Thoracic aorta (tissue), 2 donors: Measurements from ENCODE around the gene HK3. TPM values are rescaled to one million over a fixed set of nuclear protein-coding genes. Genes with fewer than 3 reads are reported as not detected.

Source experiments
- ATAC-seq: fragments of 150-250 bp; one replicate; pipeline ENCODE4 v1.8.0; 2017; ENCODE audit warnings: low read depth; ENCODE audit not compliant: insufficient number of reproducible peaks, low FRiP score
- DNase-seq: peaks from one replicate; pipeline ENCODE4 v3.0.0-alpha.2; 2020; ENCODE audit warnings: low spot score
- H3K27ac ChIP-seq, 2 donors: fragments of 200-600 bp; sonication (generic); 1 replicate in 1 of 2; 2 replicates in 1 of 2; pipeline ENCODE4 v1.5.1; 2016; ENCODE audit warnings: mild to moderate bottlenecking in 2 of 2, moderate library complexity in 2 of 2
- H3K27me3 ChIP-seq: fragments of 200-600 bp; sonication (generic); replicated peaks from 2 replicates; pipeline ENCODE4 v1.6.0; 2016; ENCODE audit warnings: mild to moderate bottlenecking; ENCODE audit not compliant: insufficient read depth
- H3K36me3 ChIP-seq: fragments of 200-600 bp; sonication (generic); one replicate; pipeline ENCODE4 v1.5.1; 2016
- H3K4me1 ChIP-seq, 2 donors: fragments of 200-600 bp; sonication (generic); 1 replicate in 1 of 2; 2 replicates in 1 of 2; pipeline versions ENCODE4 v1.5.1 to v1.6.0; 2016; ENCODE audit warnings: low read depth in 2 of 2, mild to moderate bottlenecking in 1 of 2; ENCODE audit not compliant: control insufficient read depth in 1 of 2
- H3K4me3 ChIP-seq: fragments of 200-600 bp; sonication (generic); 2 replicates; pipeline ENCODE4 v1.5.1; 2016; ENCODE audit warnings: mild to moderate bottlenecking
- H3K9me3 ChIP-seq: fragments of 200-600 bp; sonication (generic); 2 replicates; pipeline ENCODE4 v1.5.1; 2016
- total RNA-seq, 2 donors: library from RNA; depleted of rRNA; stranded (reverse); fragments of >200 nt; gene quantifications; one replicate each; pipeline versions ENCODE4 v1.1.0 to v1.2.3, GENCODE V29; 2016
- TF ChIP-seq, protein P1 (sequence below): fragments of 200-600 bp; sonication (generic); IDR thresholded peaks from one replicate; pipeline ENCODE4 v1.5.1; 2019; ENCODE audit warnings: antibody characterized with exemption

The HK3 gene
- total RNA-seq, 2 donors from 2014 or later = 9.0 to 26.1 TPM

DNA sequence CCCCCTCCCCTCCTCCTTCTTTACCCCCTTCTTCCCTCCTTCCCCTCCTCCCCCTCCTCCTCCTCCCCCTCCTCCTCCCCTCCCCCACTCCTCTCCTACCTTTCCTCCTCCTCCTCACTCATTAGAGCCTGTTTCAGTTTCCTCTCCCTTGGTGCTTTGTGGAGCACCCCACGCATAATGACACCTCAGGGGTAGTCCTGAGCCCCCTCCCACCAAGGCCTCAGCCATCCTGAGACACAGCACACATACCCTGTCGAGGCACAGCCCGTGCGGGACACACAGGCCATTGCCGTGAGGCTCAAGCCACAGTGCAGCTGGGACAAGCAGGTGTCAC, 35.4 kb downstream of the HK3 start:
- Histone ChIP-seq H3K27me3 (no peaks in the 10 kb centered on the region), H3K4me1 (no peaks in the 10 kb centered on the region), H3K4me3 (no peak overlapping the region), H3K9me3 (no peaks in the 10 kb centered on the region), H3K36me3 (no peaks in the 10 kb centered on the region), H3K27ac (no peak overlapping the region)
- ATAC-seq (no peak), DNase-seq (no peak)
- TF ChIP-seq, protein P1, sequence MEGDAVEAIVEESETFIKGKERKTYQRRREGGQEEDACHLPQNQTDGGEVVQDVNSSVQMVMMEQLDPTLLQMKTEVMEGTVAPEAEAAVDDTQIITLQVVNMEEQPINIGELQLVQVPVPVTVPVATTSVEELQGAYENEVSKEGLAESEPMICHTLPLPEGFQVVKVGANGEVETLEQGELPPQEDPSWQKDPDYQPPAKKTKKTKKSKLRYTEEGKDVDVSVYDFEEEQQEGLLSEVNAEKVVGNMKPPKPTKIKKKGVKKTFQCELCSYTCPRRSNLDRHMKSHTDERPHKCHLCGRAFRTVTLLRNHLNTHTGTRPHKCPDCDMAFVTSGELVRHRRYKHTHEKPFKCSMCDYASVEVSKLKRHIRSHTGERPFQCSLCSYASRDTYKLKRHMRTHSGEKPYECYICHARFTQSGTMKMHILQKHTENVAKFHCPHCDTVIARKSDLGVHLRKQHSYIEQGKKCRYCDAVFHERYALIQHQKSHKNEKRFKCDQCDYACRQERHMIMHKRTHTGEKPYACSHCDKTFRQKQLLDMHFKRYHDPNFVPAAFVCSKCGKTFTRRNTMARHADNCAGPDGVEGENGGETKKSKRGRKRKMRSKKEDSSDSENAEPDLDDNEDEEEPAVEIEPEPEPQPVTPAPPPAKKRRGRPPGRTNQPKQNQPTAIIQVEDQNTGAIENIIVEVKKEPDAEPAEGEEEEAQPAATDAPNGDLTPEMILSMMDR = no peak

DNA sequence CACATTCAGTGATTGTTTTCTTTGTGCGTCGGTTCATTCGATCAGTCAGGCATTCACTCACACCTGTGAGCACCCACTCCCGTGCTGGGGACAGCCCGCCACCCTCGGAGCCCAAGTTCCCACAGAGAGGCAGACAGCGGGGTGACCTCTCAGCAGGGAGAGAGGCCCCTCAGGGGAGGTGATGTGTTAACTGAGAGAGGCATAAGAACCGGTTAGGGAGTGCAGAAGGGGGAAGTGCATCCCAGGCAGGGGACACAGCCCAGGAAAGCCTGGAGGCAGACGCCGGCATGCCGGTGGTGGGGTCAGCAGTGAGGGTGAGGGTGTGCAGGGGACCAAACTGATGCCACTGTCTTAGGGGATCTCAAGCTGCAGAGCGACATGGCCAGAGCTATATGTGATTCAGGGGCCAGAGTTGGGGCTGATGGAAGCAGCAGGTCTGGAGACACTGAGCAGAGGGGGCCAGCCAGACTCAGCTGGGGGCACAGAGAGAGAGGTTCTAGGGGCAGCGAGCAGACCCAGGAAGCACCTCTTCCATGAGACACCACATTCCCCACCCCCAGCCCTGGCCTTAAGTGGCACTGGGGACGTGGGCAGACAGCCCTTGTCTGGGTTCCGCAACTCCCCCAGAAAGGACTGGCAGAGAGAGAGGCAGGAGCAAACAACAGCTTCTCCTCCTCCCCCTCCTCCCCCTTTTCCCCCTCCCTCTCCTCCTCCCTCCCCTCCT, 35.9 kb downstream of the HK3 start:
- Histone ChIP-seq H3K27ac (no peak overlapping the region), H3K4me3 (no peak overlapping the region), H3K27me3 (no peaks in the 10 kb centered on the region), H3K9me3 (no peaks in the 10 kb centered on the region), H3K36me3 (no peaks in the 10 kb centered on the region), H3K4me1 (no peaks in the 10 kb centered on the region)
- ATAC-seq = no peak
- no peak for DNase-seq
- TF ChIP-seq, protein P1 = no peak

DNA sequence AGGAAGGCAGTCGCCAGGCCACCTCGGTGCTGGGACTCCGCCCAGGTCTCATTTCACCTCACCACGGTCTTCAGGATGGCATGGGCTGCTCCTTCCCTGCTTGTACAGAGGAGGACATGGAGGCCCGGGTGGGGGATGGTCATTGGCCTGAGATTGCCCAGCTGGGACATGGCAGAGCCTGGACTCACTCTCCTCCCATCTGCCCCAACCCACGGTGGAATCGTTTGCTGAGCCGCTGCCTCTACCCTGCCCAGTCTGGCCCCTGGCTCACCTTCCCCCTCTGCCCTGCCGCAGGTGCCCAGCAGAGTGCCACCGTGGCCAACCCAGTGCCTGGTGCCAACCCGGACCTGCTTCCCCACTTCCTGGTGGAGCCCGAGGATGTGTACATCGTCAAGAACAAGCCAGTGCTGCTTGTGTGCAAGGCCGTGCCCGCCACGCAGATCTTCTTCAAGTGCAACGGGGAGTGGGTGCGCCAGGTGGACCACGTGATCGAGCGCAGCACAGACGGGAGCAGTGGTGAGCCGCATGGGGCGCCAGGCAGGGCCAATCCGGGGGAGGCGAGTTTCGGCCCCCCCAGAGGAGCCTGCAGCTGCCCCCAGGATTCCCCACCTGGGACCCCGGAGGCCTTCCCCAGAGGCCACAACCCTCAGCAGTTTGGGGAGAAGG, 36.7 kb downstream of the HK3 start:
- DNase-seq (no peak), ATAC-seq (no peak)
- H3K9me3 ChIP-seq = no peaks in the 10 kb centered on the region
- TF ChIP-seq, protein P1 = no peak
- no peaks in the 10 kb centered on the region for H3K27me3 ChIP-seq
- no peak overlapping the region for H3K27ac ChIP-seq
- no peaks in the 10 kb centered on the region for H3K4me1 ChIP-seq
- no peaks in the 10 kb centered on the region for H3K36me3 ChIP-seq
- no peak overlapping the region for H3K4me3 ChIP-seq

DNA sequence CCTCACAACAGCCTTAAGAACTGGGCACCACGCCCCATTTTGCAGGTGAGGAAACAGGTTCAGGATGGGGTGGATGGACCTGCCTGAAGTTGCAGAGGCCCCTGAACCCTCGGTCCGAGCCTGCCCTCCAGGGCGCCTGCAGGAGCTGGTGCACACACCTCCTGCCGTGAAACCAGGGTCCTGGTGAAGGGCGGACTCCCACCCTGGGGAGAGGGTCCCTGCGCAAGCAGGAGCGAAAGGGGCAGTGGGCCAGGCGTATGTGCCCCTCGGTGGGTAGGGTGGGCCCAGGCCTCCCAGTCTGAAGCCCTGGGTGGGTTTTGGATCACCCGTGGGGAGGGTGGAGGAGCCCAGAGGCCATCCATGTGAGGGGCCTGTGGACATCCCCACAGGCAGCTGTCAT, 37.9 kb downstream of the HK3 start:
- TF ChIP-seq, protein P1 = no peak
- no peak for ATAC-seq
- Histone ChIP-seq H3K4me1 (no peaks in the 10 kb centered on the region), H3K27me3 (no peaks in the 10 kb centered on the region), H3K27ac (no peak overlapping the region), H3K36me3 (no peaks in the 10 kb centered on the region), H3K4me3 (no peak overlapping the region), H3K9me3 (no peaks in the 10 kb centered on the region)
- no peak for DNase-seq

DNA sequence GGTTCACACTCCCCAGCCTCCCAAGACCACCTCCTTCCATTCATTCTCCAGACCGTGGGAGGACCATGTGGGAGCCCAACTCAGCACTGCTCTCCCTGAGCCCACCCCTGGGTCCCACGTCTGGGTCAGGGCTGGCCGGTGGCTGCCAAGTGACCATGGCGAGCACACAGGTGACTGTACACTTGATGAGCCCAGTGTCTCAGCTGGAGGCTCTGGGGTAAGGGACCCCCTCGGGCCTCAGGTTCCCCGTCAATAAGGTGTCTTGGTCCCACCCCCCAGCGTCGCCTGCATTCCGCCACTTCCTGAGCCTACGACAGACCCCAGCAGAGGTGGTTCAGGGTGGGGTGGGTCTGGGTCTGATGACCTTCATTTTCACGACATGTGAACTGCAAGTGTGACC, 38.8 kb downstream of the HK3 start:
- ATAC-seq = no peak
- Histone ChIP-seq H3K4me3 (no peak overlapping the region), H3K9me3 (no peaks in the 10 kb centered on the region), H3K27me3 (no peaks in the 10 kb centered on the region), H3K36me3 (no peaks in the 10 kb centered on the region), H3K4me1 (no peaks in the 10 kb centered on the region), H3K27ac (no peak overlapping the region)
- no peak for DNase-seq
- TF ChIP-seq, protein P1 = no peak
